ENCODE results near the gene TSPAN11. TPM values are rescaled to one million over a fixed set of nuclear protein-coding genes. Genes with fewer than 3 reads are reported as not detected.

The TSPAN11 gene
- total and polyA plus RNA-seq, 2 experiments from 2014 or later: 2.1 to 6.0 TPM

- no peak overlapping the region for H2AFZ ChIP-seq
- H3K4me1 Mint-ChIP-seq: peaks cover 4% of the 10 kb centered on the region; the same call in 2 of the 3 replicates
- ATAC-seq (no peak), DNase-seq (ENCODE audit: low spot score) (no peak)
- no peak overlapping the region for H3K27ac ChIP-seq (ENCODE audit: low read depth)
- H3K27ac Mint-ChIP-seq: no peak overlapping the region
- H3K79me2 ChIP-seq (replicated peaks; ENCODE audit: insufficient read depth): no peaks in the 10 kb centered on the region
- H4K20me1 ChIP-seq (replicated peaks; ENCODE audit: insufficient read depth): peaks cover 4% of the 10 kb centered on the region; the same call in 1 of the 2 replicates
- H3F3A ChIP-seq (replicated peaks; ENCODE audit: low read depth): no peaks in the 10 kb centered on the region
- H3K4me3 ChIP-seq: no peak overlapping the region
- H3K4me1 ChIP-seq (ENCODE audit: insufficient read depth): no peaks in the 10 kb centered on the region
- H3K27me3 Mint-ChIP-seq (ENCODE audit: insufficient read depth, low read depth, poor library complexity): peaks cover 6% of the 10 kb centered on the region
- H3K9me2 ChIP-seq (ENCODE audit: insufficient read depth): no peaks in the 10 kb centered on the region
- no peak overlapping the region for H3K4me2 ChIP-seq
- H3K27me3 ChIP-seq (ENCODE audit: insufficient read depth): no peaks in the 10 kb centered on the region
- H3K36me3 Mint-ChIP-seq (ENCODE audit: low read depth): peaks cover 9% of the 10 kb centered on the region
- H3K36me3 ChIP-seq (ENCODE audit: insufficient read depth): no peaks in the 10 kb centered on the region
- TF ChIP-seq NANOG (IDR thresholded peaks at IDR 0.05; ENCODE audit: borderline replicate concordance) (no peak), EZH2phosphoT487 (IDR thresholded peaks at IDR 0.05; ENCODE audit: unreplicated experiment) (no peak), POLR2AphosphoS5 (IDR thresholded peaks at IDR 0.05; ENCODE audit: low read depth) (no peak), ZNF114 (CRISPR knock-in tag; IDR thresholded peaks at IDR 0.05) (no peak), ETS1 (IDR thresholded peaks at IDR 0.05) (no peak), CREB1 (CRISPR knock-in tag; IDR thresholded peaks at IDR 0.05; ENCODE audit: low read depth) (no peak), EZH2 (IDR thresholded peaks at IDR 0.05; ENCODE audit: low read depth, unreplicated experiment) (no peak)
- H3K9me3 Mint-ChIP-seq: peaks cover 7% of the 10 kb centered on the region
- no peak overlapping the region for H3K4me3 Mint-ChIP-seq
Measured at GRCh38 chr12:31029916-31030562, 103.5 kb downstream of the TSPAN11 start.

- DNase-seq (ENCODE audit: low spot score) (no peak), ATAC-seq (no peak)
- Histone ChIP-seq H3K27ac (ENCODE audit: low read depth) (no peak overlapping the region), H3F3A (replicated peaks; ENCODE audit: low read depth) (no peaks in the 10 kb centered on the region), H3K79me2 (replicated peaks; ENCODE audit: insufficient read depth) (no peaks in the 10 kb centered on the region), H3K4me1 (ENCODE audit: insufficient read depth) (no peaks in the 10 kb centered on the region), H4K20me1 (replicated peaks; ENCODE audit: insufficient read depth) (peaks cover 4% of the 10 kb centered on the region; the same call in 1 of the 2 replicates), H3K27me3 (ENCODE audit: insufficient read depth) (no peaks in the 10 kb centered on the region), H2AFZ (no peak overlapping the region), H3K36me3 (ENCODE audit: insufficient read depth) (no peaks in the 10 kb centered on the region), H3K4me3 (no peak overlapping the region), H3K4me2 (no peak overlapping the region), H3K9me2 (ENCODE audit: insufficient read depth) (no peaks in the 10 kb centered on the region)
- no peak overlapping the region for H3K27ac Mint-ChIP-seq
- no peak overlapping the region; the same call in 2 of the 3 replicates for H3K4me3 Mint-ChIP-seq
- no peak for TF ChIP-seq POLR2AphosphoS5 (IDR thresholded peaks at IDR 0.05; ENCODE audit: low read depth)
- TF ChIP-seq CTCF (conservative IDR thresholded peaks at IDR 0.05; ENCODE audit: low read depth in 2 of 2): no peak
- no peak for TF ChIP-seq EZH2 (IDR thresholded peaks at IDR 0.05; ENCODE audit: low read depth, unreplicated experiment)
- TF ChIP-seq NANOG (IDR thresholded peaks at IDR 0.05; ENCODE audit: borderline replicate concordance): no peak
- no peak for TF ChIP-seq REST (IDR thresholded peaks at IDR 0.05; ENCODE audit: unreplicated experiment)
- no peak for TF ChIP-seq ZNF331 (CRISPR knock-in tag; IDR thresholded peaks at IDR 0.05; ENCODE audit: low read depth)
- no peak for TF ChIP-seq JUNB (IDR thresholded peaks at IDR 0.05; ENCODE audit: unreplicated experiment)
- TF ChIP-seq STAT1 (IDR thresholded peaks at IDR 0.05; ENCODE audit: unreplicated experiment): no peak
- no peak for TF ChIP-seq ETS1 (IDR thresholded peaks at IDR 0.05)
- no peak for TF ChIP-seq ZNF114 (CRISPR knock-in tag; IDR thresholded peaks at IDR 0.05)
- TF ChIP-seq CREB1 (CRISPR knock-in tag; IDR thresholded peaks at IDR 0.05; ENCODE audit: low read depth): no peak
- no peak for TF ChIP-seq EZH2phosphoT487 (IDR thresholded peaks at IDR 0.05; ENCODE audit: unreplicated experiment)
- peaks cover 4% of the 10 kb centered on the region; the same call in 2 of the 3 replicates for H3K4me1 Mint-ChIP-seq
- peaks cover 5% of the 10 kb centered on the region for H3K9me3 Mint-ChIP-seq
- peaks cover 5% of the 10 kb centered on the region for H3K36me3 Mint-ChIP-seq (ENCODE audit: low read depth)
- H3K27me3 Mint-ChIP-seq (ENCODE audit: insufficient read depth, low read depth, poor library complexity): peaks cover 8% of the 10 kb centered on the region
Measured at GRCh38 chr12:31031951-31032335, 105.4 kb downstream of the TSPAN11 start.

All from GM23338 (cell line).